Chondrocyte (in vitro differentiated cells): Measurements from ENCODE around the gene ANO1. TPM values are rescaled to one million over a fixed set of nuclear protein-coding genes. Genes with fewer than 3 reads are reported as not detected.

Source experiments
- DNase-seq: peaks from one replicate; pipeline ENCODE4 v3.0.0; 2021; ENCODE audit warnings: mixed read lengths, low spot score
- H3K27ac Mint-ChIP-seq: one replicate; pipeline ENCODE4 v1.8.0; 2021; ENCODE audit warnings: mild to moderate bottlenecking, moderate library complexity, mixed read lengths; ENCODE audit not compliant: unreplicated experiment
- H3K27me3 Mint-ChIP-seq: 2 replicates; pipeline ENCODE4 v1.8.0; 2021; ENCODE audit warnings: low read depth, mixed read lengths
- H3K36me3 Mint-ChIP-seq: 2 replicates; pipeline ENCODE4 v1.8.0; 2021; ENCODE audit warnings: low read depth, mixed read lengths
- H3K4me1 Mint-ChIP-seq: 2 replicates; pipeline ENCODE4 v1.8.0; 2021; ENCODE audit warnings: low read depth, mild to moderate bottlenecking, mixed read lengths
- H3K4me3 Mint-ChIP-seq: one replicate; pipeline ENCODE4 v1.8.0; 2021; ENCODE audit warnings: mild to moderate bottlenecking, moderate library complexity, mixed read lengths; ENCODE audit not compliant: unreplicated experiment
- H3K9me3 Mint-ChIP-seq: 2 replicates; pipeline ENCODE4 v1.8.0; 2021; ENCODE audit warnings: low read depth, mixed read lengths
- CTCF ChIP-seq: fragments of 200-600 bp; sonication (generic); IDR thresholded peaks from 2 replicates; pipeline ENCODE4 v1.5.0; 2021; ENCODE audit warnings: antibody characterized with exemption, mild to moderate bottlenecking, moderate library complexity
- total RNA-seq: library from RNA; stranded (reverse); gene quantifications from 3 replicates; pipeline ENCODE4 v1.2.1, GENCODE V29; 2021

ANO1 gene
- total RNA-seq, 1 donor from 2014 or later, result 1.5 TPM

DNA sequence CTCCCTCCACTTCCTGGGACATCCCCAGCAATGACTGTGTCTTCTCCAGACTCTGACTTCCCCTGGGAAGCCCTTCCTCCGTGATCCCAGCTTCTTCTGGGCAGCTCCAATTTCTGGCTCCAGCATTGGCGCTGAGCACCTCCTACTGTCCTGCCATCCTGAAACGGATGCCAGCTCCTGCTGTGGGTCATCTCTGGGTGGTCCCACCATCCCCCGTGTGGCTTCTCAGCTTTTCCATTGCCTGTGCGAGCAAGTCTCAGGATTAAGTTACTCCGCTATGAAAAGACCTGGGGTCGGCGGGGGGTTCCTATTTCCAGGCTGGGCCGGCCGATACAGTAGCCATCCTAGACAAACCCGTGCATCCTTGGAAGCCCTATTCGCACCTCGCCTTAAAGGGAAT is 69.6 kb downstream of the ANO1 start:
- DNase-seq, result no peak
- Mint-ChIP-seq H3K36me3 (no peaks in the 10 kb centered on the region), H3K4me1 (peaks cover 5% of the 10 kb centered on the region), H3K4me3 (no peak overlapping the region), H3K27ac (no peak overlapping the region), H3K27me3 (peaks cover 29% of the 10 kb centered on the region), H3K9me3 (no peaks in the 10 kb centered on the region)
- TF ChIP-seq CTCF, result no peak

DNA sequence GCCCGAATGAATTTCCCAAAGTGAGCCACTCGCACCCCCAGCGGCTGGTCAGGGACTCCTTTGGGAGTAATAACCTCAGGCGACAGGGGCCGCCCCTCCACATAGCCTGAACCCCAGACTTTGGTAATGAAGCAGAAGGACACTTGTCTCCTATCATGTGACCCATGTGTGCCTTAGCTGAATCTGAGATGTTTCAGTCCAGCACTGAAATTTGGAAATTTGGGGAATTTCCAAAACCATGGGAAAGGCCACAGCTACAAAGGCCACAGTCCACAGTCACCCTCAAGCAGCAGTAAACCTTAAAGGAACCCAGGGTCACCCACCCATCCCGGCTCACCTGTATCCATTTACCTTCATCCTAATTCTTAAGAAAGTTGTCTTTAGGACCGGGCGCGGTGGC is 73.6 kb downstream of the ANO1 start:
- peaks cover 22% of the 10 kb centered on the region for H3K27me3 Mint-ChIP-seq
- H3K27ac Mint-ChIP-seq, result no peak overlapping the region
- TF ChIP-seq CTCF, result no peak
- DNase-seq, result no peak
- no peak overlapping the region for H3K4me3 Mint-ChIP-seq
- H3K9me3 Mint-ChIP-seq, result no peaks in the 10 kb centered on the region
- H3K4me1 Mint-ChIP-seq, result peaks cover 5% of the 10 kb centered on the region
- no peaks in the 10 kb centered on the region for H3K36me3 Mint-ChIP-seq

- peaks cover 10% of the 10 kb centered on the region for H3K27me3 Mint-ChIP-seq
- H3K36me3 Mint-ChIP-seq, result no peaks in the 10 kb centered on the region
- peaks cover 7% of the 10 kb centered on the region for H3K4me1 Mint-ChIP-seq
- no peaks in the 10 kb centered on the region for H3K9me3 Mint-ChIP-seq
- H3K27ac Mint-ChIP-seq, result no peak overlapping the region
- DNase-seq, result no peak
- TF ChIP-seq CTCF, result no peak
- no peak overlapping the region for H3K4me3 Mint-ChIP-seq
These were observed 75.1 kb downstream of the ANO1 start for GRCh38 chr11:70153133-70153727.

DNA sequence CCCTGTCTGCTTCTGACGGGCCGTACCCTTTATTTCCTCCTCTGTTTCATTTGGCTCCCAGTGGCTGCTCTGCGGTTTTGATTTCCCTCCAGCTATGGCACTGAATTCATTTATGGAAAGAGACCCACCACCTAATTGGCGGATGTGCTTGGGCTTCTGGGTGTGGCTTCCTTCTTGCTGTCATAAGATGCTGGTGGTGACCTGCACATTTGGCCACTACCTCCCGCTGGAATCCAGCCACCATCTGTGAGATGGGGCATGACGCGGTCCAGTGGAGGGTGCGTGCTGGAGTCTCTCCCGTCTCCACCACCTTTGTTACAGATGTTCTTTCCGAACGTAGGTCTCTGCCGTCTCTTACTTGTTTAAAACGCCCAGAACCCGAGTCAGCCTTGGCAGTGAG is 77.3 kb downstream of the ANO1 start:
- H3K9me3 Mint-ChIP-seq, result no peaks in the 10 kb centered on the region
- no peak overlapping the region for H3K27ac Mint-ChIP-seq
- TF ChIP-seq CTCF, result no peak
- peaks cover 18% of the 10 kb centered on the region for H3K4me1 Mint-ChIP-seq
- H3K27me3 Mint-ChIP-seq, result peaks cover 8% of the 10 kb centered on the region
- H3K4me3 Mint-ChIP-seq, result no peak overlapping the region
- no peaks in the 10 kb centered on the region for H3K36me3 Mint-ChIP-seq
- no peak for DNase-seq

- TF ChIP-seq CTCF, result no peak
- peaks cover 6% of the 10 kb centered on the region for H3K27me3 Mint-ChIP-seq
- H3K36me3 Mint-ChIP-seq, result no peaks in the 10 kb centered on the region
- no peak overlapping the region for H3K4me3 Mint-ChIP-seq
- no peaks in the 10 kb centered on the region for H3K9me3 Mint-ChIP-seq
- DNase-seq, result no peak
- H3K27ac Mint-ChIP-seq, result no peak overlapping the region
- H3K4me1 Mint-ChIP-seq, result peaks cover 22% of the 10 kb centered on the region
These were observed 78.3 kb downstream of the ANO1 start for GRCh38 chr11:70156291-70157037.
